Fibroblast of villous mesenchyme (primary cell): Measurements from ENCODE around the gene PPP1R14C. TPM values are rescaled to one million over a fixed set of nuclear protein-coding genes. Genes with fewer than 3 reads are reported as not detected.

Experiments used
- DNase-seq: peaks from one replicate; pipeline ENCODE4 v3.0.0-alpha.2; 2010; ENCODE audit warnings: low read depth
- H3K4me3 ChIP-seq: 2 replicates; pipeline ENCODE4 v1.5.1; 2011; ENCODE audit warnings: low read depth, mild to moderate bottlenecking, low read length
- CTCF ChIP-seq: IDR thresholded peaks from 2 replicates; pipeline ENCODE4 v1.5.1; 2012; ENCODE audit warnings: low read depth, mild to moderate bottlenecking, low read length; ENCODE audit not compliant: insufficient read depth
- small RNA-seq: library from RNA; depleted of rRNA; stranded (forward); fragments of <200 nt; gene quantifications from one replicate; pipeline ENCODE3, GENCODE V24; 2012
- total RNA-seq: library from RNA; depleted of rRNA; stranded (reverse); fragments of >200 nt; gene quantifications from 2 replicates; pipeline ENCODE4 v1.2.3, GENCODE V29; 2012

The PPP1R14C gene
- total RNA-seq, 1 donor: not detected

DNA sequence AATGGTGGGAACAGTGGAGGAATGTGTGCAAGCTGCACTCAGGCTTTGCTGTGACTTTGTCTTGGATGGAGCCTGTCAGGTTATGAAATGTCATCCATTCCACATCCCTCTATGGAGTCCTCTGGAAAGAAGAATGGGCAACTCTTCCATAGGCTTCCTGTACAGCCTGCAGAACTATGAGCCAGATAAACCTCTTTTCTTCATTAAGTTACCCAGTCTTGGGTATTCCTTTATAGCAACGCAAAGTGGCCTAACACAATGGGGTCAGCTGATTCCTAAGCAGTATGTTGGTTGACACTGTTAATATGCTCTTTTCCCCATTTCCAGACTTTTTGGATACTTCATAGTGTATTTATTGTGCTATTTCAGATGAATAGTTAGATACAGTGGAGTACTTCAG lies 150.2 kb downstream of the PPP1R14C start:
- no peak for DNase-seq
- TF ChIP-seq CTCF: no peak

GRCh38 chr6:150293423-150294173 lies 150.8 kb downstream of the PPP1R14C start:
- no peak overlapping the region for H3K4me3 ChIP-seq
- TF ChIP-seq CTCF: no peak
- peak; percentile 37 for DNase-seq

More for the DNA sequence above, 150.2 kb downstream of the PPP1R14C start:
- H3K4me3 ChIP-seq: no peak overlapping the region

DNA sequence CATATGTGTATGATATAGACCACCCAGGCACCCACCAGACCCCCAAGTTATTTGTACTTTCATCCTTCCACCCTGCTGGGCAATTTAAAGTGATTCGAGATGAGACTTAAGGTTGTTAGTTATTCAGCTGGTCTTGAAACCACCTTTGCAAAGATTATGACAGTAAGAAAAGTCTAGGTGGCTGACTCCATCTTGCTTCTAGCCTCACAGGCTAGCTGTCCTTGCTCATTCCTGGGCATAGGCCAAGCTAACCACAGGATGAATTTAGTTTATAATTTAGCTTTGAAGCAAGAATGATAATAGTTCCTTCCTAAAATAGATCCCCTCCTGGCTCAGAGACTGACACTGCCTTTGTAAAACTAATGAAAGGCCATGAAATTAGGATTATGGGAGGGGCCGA lies 154.0 kb downstream of the PPP1R14C start:
- DNase-seq: no peak
- no peak overlapping the region for H3K4me3 ChIP-seq

GRCh38 chr6:150297327-150298029 lies 154.6 kb downstream of the PPP1R14C start:
- TF ChIP-seq CTCF: no peak
- peak; percentile 53 for DNase-seq
- no peak overlapping the region for H3K4me3 ChIP-seq

More for the DNA sequence above, 154.0 kb downstream of the PPP1R14C start:
- TF ChIP-seq CTCF: no peak

DNA sequence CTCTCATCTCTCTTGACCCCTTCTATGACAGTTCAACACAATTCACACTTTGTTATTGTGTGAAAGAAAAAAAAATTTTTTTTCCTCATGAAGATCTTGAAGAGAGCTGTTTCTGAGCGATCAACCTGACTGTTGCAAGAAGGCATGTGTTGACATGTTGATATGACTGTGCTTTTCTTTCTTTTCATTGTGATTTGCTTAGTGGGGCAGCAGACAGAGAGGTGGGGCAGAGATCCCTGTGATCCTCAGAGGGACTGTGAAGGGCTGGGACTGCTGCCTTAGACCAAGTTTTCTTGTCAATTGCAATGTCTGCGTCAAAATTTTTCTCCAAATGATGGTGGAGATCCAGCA lies 155.2 kb downstream of the PPP1R14C start:
- no peak for TF ChIP-seq CTCF
- DNase-seq: no peak
- H3K4me3 ChIP-seq: no peak overlapping the region

DNA sequence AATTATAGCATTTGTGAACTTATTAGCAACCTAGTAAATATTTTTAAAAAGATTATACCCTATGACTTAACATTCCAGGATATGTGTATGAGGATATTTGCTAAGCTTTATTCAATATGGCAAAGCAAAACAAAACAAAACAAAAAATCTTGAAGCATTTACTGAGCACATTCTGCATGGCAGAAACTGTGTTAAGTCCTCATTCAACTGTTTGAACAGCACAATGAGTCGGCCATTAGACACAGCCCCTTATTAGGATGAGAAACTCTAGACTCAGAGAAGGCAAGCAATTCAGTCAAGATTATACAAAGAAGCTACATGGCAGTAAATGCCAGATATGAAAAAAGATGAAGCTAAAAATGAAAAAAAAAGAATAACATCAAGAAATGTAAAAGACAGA lies 155.8 kb downstream of the PPP1R14C start:
- no peak for DNase-seq
- H3K4me3 ChIP-seq: no peak overlapping the region
- no peak for TF ChIP-seq CTCF

Small RNA genes within 50 kb of the gene (small RNA-seq; reads per million reads assigned to genes)
- gene RF01210: not detected

Other genes starting within 250 kb of the PPP1R14C start
- under 0.01 TPM in 1 of 2 replicates, not detected in the other for gene RAET1E, start 244.9 kb upstream of the PPP1R14C start, total RNA-seq
- gene RAET1G, start 219.9 kb upstream of the PPP1R14C start, total RNA-seq: 1.3 TPM in 2 replicates
- gene ULBP2, start 201.0 kb upstream of the PPP1R14C start, total RNA-seq: 4.5 and 6.9 TPM in 2 replicates
- 0.43 and 1.6 TPM in 2 replicates for gene ULBP1, start 179.1 kb upstream of the PPP1R14C start, total RNA-seq
- gene RAET1L, start 117.5 kb upstream of the PPP1R14C start, total RNA-seq: not detected in 2 replicates
- gene ULBP3, start 73.9 kb upstream of the PPP1R14C start, total RNA-seq: 14.2 and 17.3 TPM in 2 replicates
- gene IYD, start 226.0 kb downstream of the PPP1R14C start, total RNA-seq: not detected in 2 replicates